ENCODE results near the gene KRTAP6-3. TPM values are rescaled to one million over a fixed set of nuclear protein-coding genes. Genes with fewer than 3 reads are reported as not detected.

The KRTAP6-3 gene
- total and polyA plus RNA-seq, 2 donors (not counting 3 experiments of a cell fraction or from before 2014, with no cell fraction given), result not detected

DNA sequence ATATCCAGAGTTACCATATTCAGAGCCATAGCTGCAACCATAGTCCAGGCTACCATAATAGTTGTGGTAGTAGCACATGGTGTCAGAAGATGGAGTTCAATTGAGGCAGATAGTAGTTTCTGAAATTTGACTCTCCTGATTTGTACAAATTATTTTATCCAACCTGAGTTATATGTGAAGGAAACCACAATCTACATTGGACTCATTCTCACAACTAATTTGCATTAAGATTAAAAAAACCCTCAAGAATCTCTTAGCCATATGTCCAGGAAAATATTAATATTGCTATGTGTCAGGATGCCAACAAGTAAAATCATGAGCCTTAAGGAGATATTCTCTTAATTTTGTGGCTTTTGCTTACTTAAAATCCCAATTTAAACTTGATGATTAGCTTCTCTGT lies 1.9 kb upstream of the KRTAP6-3 start, which contains the start of gene KRTAP22-2:
TSS of gene KRTAP22-2 (minus strand) at position 101 of the 400 bp plus-strand sequence.
- Histone ChIP-seq H3K9me3 (replicated peaks; ENCODE audit: control insufficient read depth, insufficient read depth, low read length) (peaks cover 6% of the 10 kb centered on the region), H3K9ac (replicated peaks; ENCODE audit: extremely low read depth, insufficient read depth, low read length) (no peak within 1 kb of the TSS), H3K27me3 (ENCODE audit: control insufficient read depth in 2 of 2, insufficient read depth in 2 of 2, low read length in 2 of 2) (no peaks in the 10 kb centered on the region), H3K36me3 (ENCODE audit: control insufficient read depth in 2 of 2, extremely low read depth in 1 of 2, insufficient read depth in 2 of 2, low read length in 2 of 2) (no peaks in the 10 kb centered on the region), H3K27ac (ENCODE audit: insufficient read depth, low read depth, low read length) (no peak within 1 kb of the TSS), H3K4me1 (ENCODE audit: control insufficient read depth, extremely low read depth, insufficient read depth, low read length) (no peaks in the 10 kb centered on the region), H2AFZ (ENCODE audit: low read depth, low read length) (no peak within 1 kb of the TSS), H3K79me2 (ENCODE audit: control insufficient read depth, insufficient read depth, low read length) (no peaks in the 10 kb centered on the region), H3K4me3 (replicated peaks in 1 of 3; ENCODE audit: insufficient read depth in 1 of 3, low read depth in 1 of 3, low read length in 3 of 3) (no peak within 1 kb of the TSS), H3K9me1 (replicated peaks; ENCODE audit: control insufficient read depth, extremely low read depth, insufficient read depth, low read length) (no peaks in the 10 kb centered on the region), H3K4me2 (ENCODE audit: insufficient read depth, low read length) (no peak within 1 kb of the TSS), H4K20me1 (replicated peaks; ENCODE audit: control insufficient read depth, extremely low read depth, insufficient read depth, low read length) (no peaks in the 10 kb centered on the region)
- BruUV-seq (replicated peaks), result no TSS peak
- ChIA-PET POLR2A (no interaction called here), CTCF (no interaction called here)
- dilution Hi-C loops (cut with MboI; ENCODE audit: extremely low pct_ligation_motif_present, low sequenced_read_pairs) (no loop called here), intact Hi-C loops (cut with micrococcal nuclease) (no loop called here)
- DNase-seq (ENCODE audit: low read depth, low spot score), result no peak
- no peak for FAIRE-seq
- no peak for TF ChIP-seq POLR2A (IDR thresholded peaks at IDR 0.05; ENCODE audit: low read depth, low read length)
- no peak for TF ChIP-seq GATA2 (IDR thresholded peaks at IDR 0.05; ENCODE audit: insufficient read depth, insufficient read length, low read depth, low read length)
- no peak for TF ChIP-seq POLR2AphosphoS5 (IDR thresholded peaks at IDR 0.05; ENCODE audit: insufficient read depth, low read depth, low read length)
- TF ChIP-seq MAX (IDR thresholded peaks at IDR 0.05; ENCODE audit: insufficient read depth, insufficient read length), result no peak
- no peak for TF ChIP-seq EZH2 (IDR thresholded peaks at IDR 0.05; ENCODE audit: borderline replicate concordance, low read depth, low read length, severe bottlenecking)
- no peak for TF ChIP-seq JUN (IDR thresholded peaks at IDR 0.05; ENCODE audit: borderline replicate concordance, insufficient read depth, insufficient read length, low read depth)
- TF ChIP-seq FOS (IDR thresholded peaks at IDR 0.05; ENCODE audit: borderline replicate concordance, insufficient read depth, low read length), result no peak
- TF ChIP-seq, protein P1, sequence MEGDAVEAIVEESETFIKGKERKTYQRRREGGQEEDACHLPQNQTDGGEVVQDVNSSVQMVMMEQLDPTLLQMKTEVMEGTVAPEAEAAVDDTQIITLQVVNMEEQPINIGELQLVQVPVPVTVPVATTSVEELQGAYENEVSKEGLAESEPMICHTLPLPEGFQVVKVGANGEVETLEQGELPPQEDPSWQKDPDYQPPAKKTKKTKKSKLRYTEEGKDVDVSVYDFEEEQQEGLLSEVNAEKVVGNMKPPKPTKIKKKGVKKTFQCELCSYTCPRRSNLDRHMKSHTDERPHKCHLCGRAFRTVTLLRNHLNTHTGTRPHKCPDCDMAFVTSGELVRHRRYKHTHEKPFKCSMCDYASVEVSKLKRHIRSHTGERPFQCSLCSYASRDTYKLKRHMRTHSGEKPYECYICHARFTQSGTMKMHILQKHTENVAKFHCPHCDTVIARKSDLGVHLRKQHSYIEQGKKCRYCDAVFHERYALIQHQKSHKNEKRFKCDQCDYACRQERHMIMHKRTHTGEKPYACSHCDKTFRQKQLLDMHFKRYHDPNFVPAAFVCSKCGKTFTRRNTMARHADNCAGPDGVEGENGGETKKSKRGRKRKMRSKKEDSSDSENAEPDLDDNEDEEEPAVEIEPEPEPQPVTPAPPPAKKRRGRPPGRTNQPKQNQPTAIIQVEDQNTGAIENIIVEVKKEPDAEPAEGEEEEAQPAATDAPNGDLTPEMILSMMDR (IDR thresholded peaks at IDR 0.05; ENCODE audit: extremely low read depth in 1 of 2, insufficient read depth in 1 of 2, low read depth in 1 of 2, low read length in 2 of 2), result no peak
- TF ChIP-seq MYC (IDR thresholded peaks at IDR 0.05; ENCODE audit: low read depth, low read length), result no peak

Data from endothelial cell of umbilical vein (primary cell).